SU-DHL-6 (cell line): ENCODE results near the gene PHLDB1.

Source experiments
- H2AFZ ChIP-seq: fragments of 200-600 bp; sonication (generic); 2 replicates; pipeline ENCODE4 v1.6.1; 2014; ENCODE audit warnings: low read depth, mild to moderate bottlenecking, moderate library complexity, mixed read lengths, antibody characterized with exemption, low read length; ENCODE audit not compliant: severe bottlenecking
- H3F3A ChIP-seq: fragments of 200-600 bp; shearing (Covaris generic); 2 replicates; pipeline ENCODE4 v1.6.0; 2016; ENCODE audit warnings: antibody characterized with exemption, mild to moderate bottlenecking; ENCODE audit not compliant: insufficient read depth
- H3K27ac ChIP-seq: fragments of 200-600 bp; sonication (generic); 2 replicates; pipeline ENCODE4 v1.5.1; 2016; ENCODE audit warnings: low read depth, mild to moderate bottlenecking, low read length, moderate library complexity, mixed read lengths
- H3K27me3 ChIP-seq: fragments of 200-600 bp; sonication (generic), shearing (Covaris generic); 2 replicates; pipeline ENCODE4 v1.6.0; 2014; ENCODE audit warnings: mild to moderate bottlenecking, low read length
- H3K36me3 ChIP-seq: fragments of 200-600 bp; sonication (generic); 2 replicates; pipeline ENCODE4 v1.6.1; 2014; ENCODE audit warnings: mild to moderate bottlenecking, low read length, mixed read lengths
- H3K4me2 ChIP-seq: fragments of 300-600, 200-600 bp; shearing (Covaris generic), sonication (generic); 2 replicates; pipeline ENCODE4 v1.6.0; 2014; ENCODE audit warnings: low read length, low read depth, mild to moderate bottlenecking; ENCODE audit not compliant: poor library complexity, severe bottlenecking
- H3K4me3 ChIP-seq: fragments of 200-600 bp; sonication (generic); 2 replicates; pipeline ENCODE4 v1.5.1; 2014; ENCODE audit warnings: antibody characterized with exemption, low read length, mild to moderate bottlenecking, mixed read lengths; ENCODE audit not compliant: insufficient read depth, poor library complexity, severe bottlenecking
- H3K79me2 ChIP-seq: fragments of 200-600 bp; sonication (generic); 2 replicates; pipeline ENCODE4 v1.6.1; 2014; ENCODE audit warnings: mild to moderate bottlenecking, low read length, moderate library complexity; ENCODE audit not compliant: insufficient read depth
- H3K9ac ChIP-seq: fragments of 200-600 bp; sonication (generic); 2 replicates; pipeline ENCODE4 v1.7.0; 2014; ENCODE audit warnings: mild to moderate bottlenecking, low read length
- H3K9me2 ChIP-seq: fragments of 200-600 bp; sonication (generic); replicated peaks from 2 replicates; pipeline ENCODE4 v1.6.1; 2014; ENCODE audit warnings: low read length; ENCODE audit not compliant: insufficient read depth
- H3K9me3 ChIP-seq: fragments of 200-600 bp; sonication (generic); 2 replicates; pipeline ENCODE4 v1.6.1; 2014; ENCODE audit warnings: low read length, mixed read lengths; ENCODE audit not compliant: insufficient read depth
- H4K20me1 ChIP-seq: fragments of 200-600 bp; sonication (generic); 2 replicates; pipeline ENCODE4 v1.6.1; 2014; ENCODE audit warnings: low read depth, mild to moderate bottlenecking, antibody characterized with exemption, low read length, moderate library complexity, mixed read lengths
- CTCF ChIP-seq: fragments of 200-600 bp; sonication (generic); IDR thresholded peaks from one replicate; pipeline ENCODE4 v1.5.1; 2017; ENCODE audit warnings: antibody characterized with exemption, mild to moderate bottlenecking, low read length, moderate library complexity; ENCODE audit not compliant: insufficient read depth, poor library complexity, severe bottlenecking
- EZH2phosphoT487 ChIP-seq: fragments of 200-600 bp; sonication (generic), shearing (Covaris generic); conservative IDR thresholded peaks from 2 replicates; pipeline ENCODE4 v1.6.1; 2018; ENCODE audit warnings: mild to moderate bottlenecking, antibody characterized with exemption, low read length, moderate library complexity, mixed read lengths

Gene PHLDB1

GRCh38 chr11:118633979-118634378, 26.6 kb downstream of the PHLDB1 start:
- no peak overlapping the region for H3K27ac ChIP-seq
- no peaks in the 10 kb centered on the region for H3K79me2 ChIP-seq
- H3K9me2 ChIP-seq: no peaks in the 10 kb centered on the region
- H3K9me3 ChIP-seq: no peaks in the 10 kb centered on the region
- no peak overlapping the region for H3K9ac ChIP-seq
- no peak overlapping the region for H2AFZ ChIP-seq
- TF ChIP-seq CTCF: no peak
- no peak overlapping the region for H3K4me3 ChIP-seq
- no peaks in the 10 kb centered on the region for H4K20me1 ChIP-seq
- no peak overlapping the region for H3K4me2 ChIP-seq
- no peaks in the 10 kb centered on the region for H3K36me3 ChIP-seq
- no peaks in the 10 kb centered on the region for H3F3A ChIP-seq
- H3K27me3 ChIP-seq: no peaks in the 10 kb centered on the region

- Histone ChIP-seq H3K9me2 (no peaks in the 10 kb centered on the region), H4K20me1 (no peaks in the 10 kb centered on the region), H3K9ac (no peak overlapping the region), H3K4me3 (no peak overlapping the region), H3K27ac (no peak overlapping the region), H3K27me3 (no peaks in the 10 kb centered on the region), H2AFZ (no peak overlapping the region), H3K4me2 (no peak overlapping the region), H3K9me3 (no peaks in the 10 kb centered on the region), H3F3A (no peaks in the 10 kb centered on the region), H3K36me3 (no peaks in the 10 kb centered on the region), H3K79me2 (no peaks in the 10 kb centered on the region)
- TF ChIP-seq EZH2phosphoT487 (no peak), CTCF (no peak)
These were observed 27.2 kb downstream of the PHLDB1 start for GRCh38 chr11:118634431-118635236.

GRCh38 chr11:118635237-118635591, 27.8 kb downstream of the PHLDB1 start:
- Histone ChIP-seq H3K9me2 (no peaks in the 10 kb centered on the region), H3K9me3 (no peaks in the 10 kb centered on the region), H3K79me2 (no peaks in the 10 kb centered on the region), H3K4me2 (no peak overlapping the region), H3K9ac (no peak overlapping the region), H3K27ac (no peak overlapping the region), H3K36me3 (no peaks in the 10 kb centered on the region), H3K4me3 (no peak overlapping the region), H4K20me1 (no peaks in the 10 kb centered on the region), H2AFZ (no peak overlapping the region), H3F3A (no peaks in the 10 kb centered on the region), H3K27me3 (no peaks in the 10 kb centered on the region)
- no peak for TF ChIP-seq EZH2phosphoT487
- no peak for TF ChIP-seq CTCF
